Neural progenitor cell (in vitro differentiated cells): ENCODE measurements around the gene RAB40A.

Experiments
- EZH2 ChIP-seq: fragments of 200-600 bp; sonication (generic); IDR thresholded peaks from 2 replicates; pipeline ENCODE4 v1.6.1; 2017; ENCODE audit warnings: antibody characterized with exemption, mild to moderate bottlenecking, moderate library complexity
- EZH2phosphoT487 ChIP-seq: fragments of 200-600 bp; sonication (generic); IDR thresholded peaks from 2 replicates; pipeline ENCODE4 v1.6.1; 2017; ENCODE audit warnings: antibody characterized with exemption
- TF ChIP-seq, protein P1 (sequence below): fragments of 200-600 bp; sonication (generic); IDR thresholded peaks from 2 replicates; pipeline ENCODE4 v1.5.1; 2017; ENCODE audit warnings: antibody characterized with exemption, mild to moderate bottlenecking

DNA sequence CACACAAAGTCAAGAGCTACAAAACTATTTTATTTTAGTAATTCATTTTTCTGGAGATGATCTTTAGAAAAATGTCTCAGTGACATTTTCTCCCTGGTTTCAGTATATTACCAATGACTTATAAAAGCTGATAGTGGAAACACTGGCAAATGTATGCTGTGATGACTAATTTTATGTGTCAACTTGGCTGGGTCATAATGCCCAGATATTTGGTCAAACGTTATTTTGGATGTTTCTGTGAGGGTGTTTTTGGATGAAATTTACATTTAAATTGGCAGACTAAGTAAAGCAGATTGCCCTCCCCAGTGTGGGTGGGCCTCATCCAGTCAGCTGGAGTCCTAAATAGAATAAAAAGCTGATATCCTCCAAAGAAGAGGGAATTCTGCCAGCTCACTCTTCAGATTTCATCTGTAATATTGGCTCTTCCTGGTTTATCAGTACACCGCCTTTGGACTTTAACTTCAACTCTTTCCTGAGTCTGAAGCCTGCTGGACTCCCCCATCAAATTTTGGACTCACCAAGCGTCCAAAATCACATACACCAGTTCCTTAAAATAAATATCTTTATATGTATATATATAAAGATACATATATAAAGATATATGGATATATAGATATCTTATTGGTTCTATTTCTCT, 31.2 kb upstream of the RAB40A start:
- TF ChIP-seq EZH2 (no peak), EZH2phosphoT487 (no peak)
- TF ChIP-seq, protein P1, sequence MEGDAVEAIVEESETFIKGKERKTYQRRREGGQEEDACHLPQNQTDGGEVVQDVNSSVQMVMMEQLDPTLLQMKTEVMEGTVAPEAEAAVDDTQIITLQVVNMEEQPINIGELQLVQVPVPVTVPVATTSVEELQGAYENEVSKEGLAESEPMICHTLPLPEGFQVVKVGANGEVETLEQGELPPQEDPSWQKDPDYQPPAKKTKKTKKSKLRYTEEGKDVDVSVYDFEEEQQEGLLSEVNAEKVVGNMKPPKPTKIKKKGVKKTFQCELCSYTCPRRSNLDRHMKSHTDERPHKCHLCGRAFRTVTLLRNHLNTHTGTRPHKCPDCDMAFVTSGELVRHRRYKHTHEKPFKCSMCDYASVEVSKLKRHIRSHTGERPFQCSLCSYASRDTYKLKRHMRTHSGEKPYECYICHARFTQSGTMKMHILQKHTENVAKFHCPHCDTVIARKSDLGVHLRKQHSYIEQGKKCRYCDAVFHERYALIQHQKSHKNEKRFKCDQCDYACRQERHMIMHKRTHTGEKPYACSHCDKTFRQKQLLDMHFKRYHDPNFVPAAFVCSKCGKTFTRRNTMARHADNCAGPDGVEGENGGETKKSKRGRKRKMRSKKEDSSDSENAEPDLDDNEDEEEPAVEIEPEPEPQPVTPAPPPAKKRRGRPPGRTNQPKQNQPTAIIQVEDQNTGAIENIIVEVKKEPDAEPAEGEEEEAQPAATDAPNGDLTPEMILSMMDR: no peak
